OCI-LY1 (cell line): ENCODE measurements around the gene HOXB7.

ENCODE experiments used
- H2AFZ ChIP-seq: fragments of 200-600 bp; sonication (generic), shearing (Covaris generic); 2 replicates; pipeline ENCODE4 v1.6.0; 2014; ENCODE audit warnings: antibody characterized with exemption, mild to moderate bottlenecking, low read length
- H3F3A ChIP-seq: fragments of 200-600 bp; sonication (generic), shearing (Covaris generic); 2 replicates; pipeline ENCODE4 v1.6.0; 2014; ENCODE audit warnings: mild to moderate bottlenecking, antibody characterized with exemption, low read length, moderate library complexity; ENCODE audit not compliant: insufficient read depth
- H3K27ac ChIP-seq: fragments of 200-600 bp; sonication (generic); 2 replicates; pipeline ENCODE4 v1.5.1; 2014; ENCODE audit warnings: low read length, mixed run types, mild to moderate bottlenecking, low read depth; ENCODE audit not compliant: poor library complexity, severe bottlenecking
- H3K27me3 ChIP-seq: fragments of 200-600 bp; sonication (generic); 2 replicates; pipeline ENCODE4 v1.6.0; 2014; ENCODE audit warnings: antibody characterized with exemption, mild to moderate bottlenecking, low read length, moderate library complexity; ENCODE audit not compliant: insufficient read depth
- H3K36me3 ChIP-seq: fragments of 200-600 bp; sonication (generic); 2 replicates; pipeline ENCODE4 v1.6.1; 2014; ENCODE audit warnings: mild to moderate bottlenecking, antibody characterized with exemption, low read length, moderate library complexity, mixed read lengths; ENCODE audit not compliant: insufficient read depth
- H3K4me1 ChIP-seq: fragments of 200-600 bp; sonication (generic); 2 replicates; pipeline ENCODE4 v1.5.1; 2014; ENCODE audit warnings: mild to moderate bottlenecking, low read length, moderate library complexity; ENCODE audit not compliant: insufficient read depth, severe bottlenecking
- H3K4me2 ChIP-seq: fragments of 200-600 bp; sonication (generic), shearing (Covaris generic); 2 replicates; pipeline ENCODE4 v1.6.1; 2014; ENCODE audit warnings: low read length
- H3K4me3 ChIP-seq: fragments of 200-600 bp; sonication (generic); 2 replicates; pipeline ENCODE4 v1.5.1; 2014; ENCODE audit warnings: low read length, low read depth, mild to moderate bottlenecking, mixed read lengths; ENCODE audit not compliant: poor library complexity, severe bottlenecking
- H3K79me2 ChIP-seq: fragments of 200-600 bp; shearing (Covaris generic); 2 replicates; pipeline ENCODE4 v1.6.1; 2016; ENCODE audit warnings: mixed run types, low read length, mixed read lengths; ENCODE audit not compliant: insufficient read depth
- H3K9ac ChIP-seq: fragments of 200-600 bp; sonication (generic), shearing (Covaris generic); 2 replicates; pipeline ENCODE4 v1.6.1; 2014; ENCODE audit warnings: mild to moderate bottlenecking, low read length, mixed read lengths
- H3K9me2 ChIP-seq: fragments of 200-600 bp; sonication (generic), shearing (Covaris generic); 2 replicates; pipeline ENCODE4 v1.6.1; 2014; ENCODE audit warnings: low read depth, mild to moderate bottlenecking, low read length, mixed read lengths
- H3K9me3 ChIP-seq: fragments of 200-600 bp; shearing (Covaris generic); 2 replicates; pipeline ENCODE4 v1.6.1; 2014; ENCODE audit warnings: low read length, mixed read lengths
- H4K20me1 ChIP-seq: fragments of 200-600 bp; sonication (generic), shearing (Covaris generic); 2 replicates; pipeline ENCODE4 v1.6.0; 2016; ENCODE audit warnings: mild to moderate bottlenecking, low read length; ENCODE audit not compliant: insufficient read depth
- EZH2 ChIP-seq: fragments of 200-600 bp; sonication (generic), shearing (Covaris generic); IDR thresholded peaks from 2 replicates; pipeline ENCODE4 v1.8.0; 2017; ENCODE audit warnings: borderline replicate concordance, mixed run types, mild to moderate bottlenecking, antibody characterized with exemption, low read length, moderate library complexity, mixed read lengths
- TF ChIP-seq, protein P1 (sequence below): fragments of 200-600 bp; sonication (generic), shearing (Covaris generic); IDR thresholded peaks from 2 replicates; pipeline ENCODE4 v1.5.1; 2017; ENCODE audit warnings: mild to moderate bottlenecking, antibody characterized with exemption, low read length, moderate library complexity, mixed read lengths

HOXB7 gene

DNA sequence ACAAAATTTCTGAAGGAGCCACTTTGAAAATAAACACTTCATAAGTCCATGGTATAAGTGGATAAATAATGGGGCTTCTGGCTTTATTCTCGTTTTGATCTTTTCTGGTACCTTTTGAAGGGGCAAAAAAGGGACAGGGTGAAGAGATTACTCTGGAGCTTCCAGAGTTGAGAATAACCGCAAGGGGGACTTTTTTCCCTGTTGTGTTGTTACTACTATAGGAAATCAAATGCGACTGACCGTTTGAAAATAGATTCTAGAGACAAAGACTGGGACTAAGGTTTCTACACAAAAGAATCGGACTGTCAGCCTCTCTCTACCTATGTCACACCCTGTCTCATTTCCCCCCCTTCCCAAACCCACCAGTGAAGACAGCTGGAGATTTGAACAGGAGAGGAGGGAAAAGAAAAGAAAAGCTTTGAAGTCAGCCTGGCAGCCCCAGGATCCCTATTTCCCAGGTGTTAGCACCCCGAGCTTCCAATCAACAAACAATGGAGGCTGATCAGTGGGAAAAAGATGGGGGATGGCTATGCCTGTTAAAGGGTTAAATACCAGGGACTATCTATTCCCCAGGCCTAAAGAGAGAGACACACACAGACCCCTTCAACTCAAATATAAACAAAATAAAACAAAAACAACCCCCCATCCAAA lies 41.0 kb downstream of the HOXB7 start:
- Histone ChIP-seq H3K4me2 (no peak overlapping the region), H3K9me3 (no peaks in the 10 kb centered on the region), H3K27me3 (no peaks in the 10 kb centered on the region; the same call in 1 of the 2 replicates), H4K20me1 (no peaks in the 10 kb centered on the region), H3K4me3 (no peak overlapping the region), H2AFZ (no peak overlapping the region), H3K27ac (no peak overlapping the region), H3K9me2 (no peaks in the 10 kb centered on the region), H3K36me3 (no peaks in the 10 kb centered on the region), H3K79me2 (no peaks in the 10 kb centered on the region), H3K4me1 (no peaks in the 10 kb centered on the region), H3F3A (no peaks in the 10 kb centered on the region), H3K9ac (no peak overlapping the region)
- no peak for TF ChIP-seq EZH2
- TF ChIP-seq, protein P1, sequence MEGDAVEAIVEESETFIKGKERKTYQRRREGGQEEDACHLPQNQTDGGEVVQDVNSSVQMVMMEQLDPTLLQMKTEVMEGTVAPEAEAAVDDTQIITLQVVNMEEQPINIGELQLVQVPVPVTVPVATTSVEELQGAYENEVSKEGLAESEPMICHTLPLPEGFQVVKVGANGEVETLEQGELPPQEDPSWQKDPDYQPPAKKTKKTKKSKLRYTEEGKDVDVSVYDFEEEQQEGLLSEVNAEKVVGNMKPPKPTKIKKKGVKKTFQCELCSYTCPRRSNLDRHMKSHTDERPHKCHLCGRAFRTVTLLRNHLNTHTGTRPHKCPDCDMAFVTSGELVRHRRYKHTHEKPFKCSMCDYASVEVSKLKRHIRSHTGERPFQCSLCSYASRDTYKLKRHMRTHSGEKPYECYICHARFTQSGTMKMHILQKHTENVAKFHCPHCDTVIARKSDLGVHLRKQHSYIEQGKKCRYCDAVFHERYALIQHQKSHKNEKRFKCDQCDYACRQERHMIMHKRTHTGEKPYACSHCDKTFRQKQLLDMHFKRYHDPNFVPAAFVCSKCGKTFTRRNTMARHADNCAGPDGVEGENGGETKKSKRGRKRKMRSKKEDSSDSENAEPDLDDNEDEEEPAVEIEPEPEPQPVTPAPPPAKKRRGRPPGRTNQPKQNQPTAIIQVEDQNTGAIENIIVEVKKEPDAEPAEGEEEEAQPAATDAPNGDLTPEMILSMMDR = no peak

DNA sequence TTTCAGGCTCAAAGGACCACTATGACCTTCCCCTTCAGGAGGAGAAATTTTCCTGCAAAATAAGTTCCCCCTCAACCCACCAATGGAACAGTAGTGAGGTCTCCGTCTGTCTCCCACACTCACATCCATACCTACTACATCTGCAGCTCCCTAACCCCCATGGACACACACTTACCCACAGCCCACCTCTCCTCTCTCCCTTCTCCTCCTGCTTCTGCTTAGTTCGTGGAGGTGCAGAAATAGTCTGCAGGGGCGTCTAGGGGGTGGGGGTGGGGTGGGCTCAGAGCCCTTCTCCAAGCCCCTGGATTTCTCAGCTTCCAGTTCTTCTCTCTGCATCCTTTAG lies 41.6 kb downstream of the HOXB7 start:
- no peak overlapping the region for H3K27ac ChIP-seq
- no peaks in the 10 kb centered on the region for H3F3A ChIP-seq
- no peak overlapping the region for H2AFZ ChIP-seq
- H3K9me3 ChIP-seq = no peaks in the 10 kb centered on the region
- no peak for TF ChIP-seq EZH2
- TF ChIP-seq, protein P1 = no peak
- H3K36me3 ChIP-seq = no peaks in the 10 kb centered on the region
- H4K20me1 ChIP-seq = no peaks in the 10 kb centered on the region
- no peaks in the 10 kb centered on the region for H3K4me1 ChIP-seq
- no peak overlapping the region for H3K4me3 ChIP-seq
- no peak overlapping the region for H3K9ac ChIP-seq
- H3K9me2 ChIP-seq = no peaks in the 10 kb centered on the region
- no peak overlapping the region for H3K4me2 ChIP-seq
- no peaks in the 10 kb centered on the region for H3K79me2 ChIP-seq
- no peaks in the 10 kb centered on the region for H3K27me3 ChIP-seq

DNA sequence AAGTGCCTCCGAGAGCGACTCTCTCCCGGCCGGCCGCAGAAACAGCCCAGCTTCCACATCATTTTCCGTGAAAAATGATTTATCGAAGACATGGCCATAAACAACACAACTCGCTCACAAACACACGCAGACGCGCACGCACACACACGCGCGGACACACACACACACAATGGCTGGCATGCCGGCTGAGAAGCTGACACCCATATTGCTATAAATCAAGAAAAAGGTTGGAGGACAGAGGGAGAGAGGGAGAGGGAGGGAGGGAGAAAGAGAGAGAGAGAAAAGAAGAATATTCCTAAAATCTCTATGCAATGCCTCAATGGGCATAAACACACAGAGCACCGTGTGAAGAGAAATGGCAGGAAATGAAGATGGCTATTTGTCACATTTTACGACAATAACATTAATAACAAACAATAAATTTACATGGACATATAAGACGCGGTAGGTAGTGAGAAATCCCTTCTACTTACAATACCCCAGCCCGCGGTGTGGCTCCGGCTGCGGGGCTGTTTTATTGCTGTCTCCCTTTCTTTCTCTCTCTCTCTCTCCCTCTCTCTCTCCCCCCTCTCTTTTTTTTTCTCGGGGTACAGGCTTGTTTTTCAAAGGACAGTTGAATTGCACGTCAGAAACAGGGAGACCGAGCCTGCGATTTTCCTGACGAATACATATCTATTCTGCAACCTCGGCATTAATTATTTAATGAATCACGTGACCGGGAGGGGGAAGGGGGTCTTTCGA lies 42.1 kb downstream of the HOXB7 start:
- H3K4me2 ChIP-seq = no peak overlapping the region
- H3K9me2 ChIP-seq = no peaks in the 10 kb centered on the region
- H3K79me2 ChIP-seq = no peaks in the 10 kb centered on the region
- H3K36me3 ChIP-seq = no peaks in the 10 kb centered on the region
- no peak overlapping the region for H3K4me3 ChIP-seq
- no peaks in the 10 kb centered on the region for H3K4me1 ChIP-seq
- H3F3A ChIP-seq = no peaks in the 10 kb centered on the region
- H3K9ac ChIP-seq = no peak overlapping the region
- H3K9me3 ChIP-seq = no peaks in the 10 kb centered on the region
- H3K27ac ChIP-seq = no peak overlapping the region
- no peaks in the 10 kb centered on the region for H3K27me3 ChIP-seq
- no peak overlapping the region for H2AFZ ChIP-seq
- H4K20me1 ChIP-seq = no peaks in the 10 kb centered on the region
- no peak for TF ChIP-seq EZH2
- TF ChIP-seq, protein P1 = no peak
